ENCODE data around the gene PCED1A. TPM values are rescaled to one million over a fixed set of nuclear protein-coding genes. Genes with fewer than 3 reads are reported as not detected.
A peak's percentile ranks its signal among the peaks of the same experiment; 100 is the strongest.

PCED1A gene
- total and polyA plus RNA-seq, 9 of the 15 experiments (the other 6 are each of a cell fraction or from before 2014, with no cell fraction given): 1.5 to 11.5 (median 5.9) TPM

- ATAC-seq: peak; percentile 86
- no peaks in the 10 kb centered on the region for H3K27me3 ChIP-seq (ENCODE audit: control insufficient read depth in 2 of 2, insufficient read depth in 2 of 2, low read length in 2 of 2)
- H2AFZ ChIP-seq (ENCODE audit: low read depth, low read length): peak overlapping the region; percentile 51
- TF ChIP-seq ZKSCAN1 (IDR thresholded peaks at IDR 0.05; ENCODE audit: low read depth, low read length) (no peak), POLR2AphosphoS2 (IDR thresholded peaks at IDR 0.05; ENCODE audit: low read length) (no peak), ZNF263 (CRISPR knock-in tag; IDR thresholded peaks at IDR 0.05; ENCODE audit: borderline replicate concordance) (peak; percentile 67), NFE2L1 (tag; IDR thresholded peaks at IDR 0.05; ENCODE audit: borderline replicate concordance, low read depth) (no peak), NUFIP1 (IDR thresholded peaks at IDR 0.05; ENCODE audit: partially characterized antibody) (no peak), THRB (CRISPR knock-in tag; conservative IDR thresholded peaks at IDR 0.05) (no peak), ZC3H4 (CRISPR knock-in tag; IDR thresholded peaks at IDR 0.05; ENCODE audit: borderline replicate concordance) (no peak), PKNOX1 (IDR thresholded peaks at IDR 0.05) (no peak), SAP30 (IDR thresholded peaks at IDR 0.05; ENCODE audit: borderline replicate concordance, insufficient read depth, low read depth, low read length, poor library complexity, severe bottlenecking) (no peak), ZNF586 (CRISPR knock-in tag; conservative IDR thresholded peaks at IDR 0.05) (no peak), CEBPG (CRISPR knock-in tag; IDR thresholded peaks at IDR 0.05) (no peak), CEBPG (tag; conservative IDR thresholded peaks at IDR 0.05 in 1 of 2, IDR thresholded peaks at IDR 0.05 in 1 of 2) (no peak), TFAM (CRISPR knock-in tag; conservative IDR thresholded peaks at IDR 0.05) (no peak), UBTF (IDR thresholded peaks at IDR 0.05; ENCODE audit: borderline replicate concordance in 1 of 2, low read depth in 2 of 2, low read length in 2 of 2) (no peak), TFAP4 (CRISPR knock-in tag; IDR thresholded peaks at IDR 0.05; ENCODE audit: borderline replicate concordance) (0 out of 2 replicates have a peak, but pooled peaks have one; percentile 20)
These were observed 23.7 kb downstream of the PCED1A start for GRCh38 chr20:2816583-2817340.

More at GRCh38 chr20:2816583-2817340, 23.7 kb downstream of the PCED1A start:
- DNase-seq (ENCODE audit: extremely low read depth in 1 of 4, low spot score in 3 of 4): peak in 3 of 4 experiments; percentile 35 to 48 (median 38)
- no TSS peak for BruUV-seq (replicated peaks)
- H3K9me3 ChIP-seq (replicated peaks; ENCODE audit: control insufficient read depth, insufficient read depth, low read depth, low read length): 0 out of 2 replicates have a peak, but pooled peaks cover 2% of the 10 kb centered on the region
- H4K20me1 ChIP-seq (replicated peaks; ENCODE audit: control insufficient read depth, insufficient read depth, low read length): no peaks in the 10 kb centered on the region
- H3K27ac ChIP-seq (ENCODE audit: extremely low read depth, low read depth, low read length): no peak overlapping the region
- in situ Hi-C loops (cut with MboI) (no loop called here), intact Hi-C loops (cut with micrococcal nuclease) (loop anchor here (2.0 kb wide), 1 partner anchor 36 kb away; no protein-coding TSS in a partner anchor)
- H3K4me2 ChIP-seq (ENCODE audit: insufficient read depth, low read length): no peak overlapping the region
- ChIA-PET POLR2A (no interaction called here), CTCF (ENCODE audit: low intra/inter-chr PET ratio) (no interaction called here)
- H3K9ac ChIP-seq (ENCODE audit: insufficient read depth in 1 of 2, low read depth in 2 of 2, low read length in 2 of 2): no peak overlapping the region
- peaks cover 3% of the 10 kb centered on the region for H3K9me1 ChIP-seq (ENCODE audit: control insufficient read depth, insufficient read depth, low read length)
- peaks cover 13 to 33% of the 10 kb centered on the region in 2 experiments for H3K4me1 ChIP-seq (replicated peaks in 1 of 2; ENCODE audit: control insufficient read depth in 2 of 2, insufficient read depth in 2 of 2, low read length in 2 of 2)
- H3K4me3 ChIP-seq: no peak overlapping the region
- H3K36me3 ChIP-seq (ENCODE audit: control insufficient read depth, insufficient read depth, low read length): no peaks in the 10 kb centered on the region
- no peak for FAIRE-seq
- 27% methylated on average over 12 of the region's 20 CpGs for WGBS (ENCODE audit: insufficient coverage, low coverage, missing lambda C conversion rate)
- no peaks in the 10 kb centered on the region for H3K79me2 ChIP-seq (ENCODE audit: control insufficient read depth, insufficient read depth, low read length)
